ENCODE data around the gene CATSPERB. TPM values are rescaled to one million over a fixed set of nuclear protein-coding genes. Genes with fewer than 3 reads are reported as not detected.
"Not testable (repeated sequence)": the region's sequence is repeated elsewhere in the genome, so short reads cannot be mapped to it uniquely, and the experiment has no call there.

The CATSPERB gene
- total RNA-seq, 2 donors from 2014 or later: 1.2 to 2.3 TPM

GRCh38 chr14:91681118-91681517 is 50.8 kb downstream of the CATSPERB start:
- Histone ChIP-seq H3K36me3 (no peaks in the 10 kb centered on the region), H3K27ac (no peak overlapping the region), H3K9me3 (no peaks in the 10 kb centered on the region), H3K27me3 (replicated peaks; ENCODE audit: insufficient read depth) (no peaks in the 10 kb centered on the region), H3K4me1 (replicated peaks) (no peaks in the 10 kb centered on the region), H3K4me3 (no peak overlapping the region)
- TF ChIP-seq POLR2AphosphoS5 (IDR thresholded peaks at IDR 0.05) (no peak), CTCF (IDR thresholded peaks at IDR 0.05) (no peak), POLR2A (IDR thresholded peaks at IDR 0.05) (no peak)
- DNase-seq (ENCODE audit: low spot score): no peak
- WGBS: 91% methylated on average over 4 of the region's 4 CpGs
- intact Hi-C loops (cut with DNase I): no loop called here

GRCh38 chr14:91679273-91679672 is 52.6 kb downstream of the CATSPERB start:
- Histone ChIP-seq H3K27me3 (replicated peaks; ENCODE audit: insufficient read depth) (no peaks in the 10 kb centered on the region), H3K4me3 (no peak overlapping the region), H3K27ac (no peak overlapping the region), H3K4me1 (replicated peaks) (no peaks in the 10 kb centered on the region), H3K36me3 (no peaks in the 10 kb centered on the region), H3K9me3 (no peaks in the 10 kb centered on the region)
- intact Hi-C loops (cut with DNase I): no loop called here
- no peak for DNase-seq (ENCODE audit: low spot score)
- TF ChIP-seq POLR2A (IDR thresholded peaks at IDR 0.05) (no peak), CTCF (IDR thresholded peaks at IDR 0.05) (no peak), POLR2AphosphoS5 (IDR thresholded peaks at IDR 0.05) (no peak)

GRCh38 chr14:91677687-91678086 is 54.2 kb downstream of the CATSPERB start:
- H3K27ac ChIP-seq; intact Hi-C loops (cut with DNase I); H3K36me3 ChIP-seq; H3K4me3 ChIP-seq; H3K4me1 ChIP-seq (replicated peaks); H3K27me3 ChIP-seq (replicated peaks; ENCODE audit: insufficient read depth); DNase-seq (ENCODE audit: low spot score); H3K9me3 ChIP-seq: not testable (repeated sequence)
- 97% methylated on average over 3 of the region's 3 CpGs for WGBS

GRCh38 chr14:91674911-91675310 is 57.0 kb downstream of the CATSPERB start:
- no peak overlapping the region for H3K27ac ChIP-seq
- H3K36me3 ChIP-seq: no peaks in the 10 kb centered on the region
- WGBS: 80% methylated on average over 3 of the region's 3 CpGs
- H3K9me3 ChIP-seq: no peaks in the 10 kb centered on the region
- H3K27me3 ChIP-seq (replicated peaks; ENCODE audit: insufficient read depth): no peaks in the 10 kb centered on the region
- no peaks in the 10 kb centered on the region for H3K4me1 ChIP-seq (replicated peaks)
- no peak for DNase-seq (ENCODE audit: low spot score)
- intact Hi-C loops (cut with DNase I): no loop called here
- H3K4me3 ChIP-seq: no peak overlapping the region
- TF ChIP-seq POLR2A (IDR thresholded peaks at IDR 0.05) (no peak), CTCF (IDR thresholded peaks at IDR 0.05) (no peak), POLR2AphosphoS5 (IDR thresholded peaks at IDR 0.05) (no peak)

- Histone ChIP-seq H3K27me3 (replicated peaks; ENCODE audit: insufficient read depth) (no peaks in the 10 kb centered on the region), H3K36me3 (no peaks in the 10 kb centered on the region), H3K9me3 (no peaks in the 10 kb centered on the region), H3K4me1 (replicated peaks) (no peaks in the 10 kb centered on the region), H3K4me3 (no peak overlapping the region), H3K27ac (no peak overlapping the region)
- no peak for DNase-seq (ENCODE audit: low spot score)
- intact Hi-C loops (cut with DNase I): no loop called here
- 82% methylated on average over 2 of the region's 2 CpGs for WGBS
- TF ChIP-seq CTCF (IDR thresholded peaks at IDR 0.05) (no peak), POLR2A (IDR thresholded peaks at IDR 0.05) (no peak), POLR2AphosphoS5 (IDR thresholded peaks at IDR 0.05) (no peak)
Observed at GRCh38 chr14:91669867-91670266, 62.0 kb downstream of the CATSPERB start.

- H3K4me3 ChIP-seq; H3K27ac ChIP-seq; intact Hi-C loops (cut with DNase I); H3K27me3 ChIP-seq (replicated peaks; ENCODE audit: insufficient read depth); H3K4me1 ChIP-seq (replicated peaks); DNase-seq (ENCODE audit: low spot score); H3K9me3 ChIP-seq; H3K36me3 ChIP-seq: not testable (repeated sequence)
- WGBS: 87% methylated on average over 2 of the region's 2 CpGs
Observed at GRCh38 chr14:91667101-91667500, 64.8 kb downstream of the CATSPERB start.
